Activated CD8-positive, alpha-beta memory T cell treated with anti-CD3 and anti-CD28 coated beads for 1 hour (primary cell): ENCODE data around the gene TTC7B.

Source experiments
- DNase-seq, 2 donors: peaks; one replicate each; pipeline ENCODE4 v3.0.0-alpha.2; 2020; ENCODE audit warnings: low read depth in 1 of 2; ENCODE audit errors: extremely low read depth in 1 of 2

Gene TTC7B

GRCh38 chr14:90519262-90519920 lies 296.8 kb downstream of the TTC7B start:
- no peak for DNase-seq

DNA sequence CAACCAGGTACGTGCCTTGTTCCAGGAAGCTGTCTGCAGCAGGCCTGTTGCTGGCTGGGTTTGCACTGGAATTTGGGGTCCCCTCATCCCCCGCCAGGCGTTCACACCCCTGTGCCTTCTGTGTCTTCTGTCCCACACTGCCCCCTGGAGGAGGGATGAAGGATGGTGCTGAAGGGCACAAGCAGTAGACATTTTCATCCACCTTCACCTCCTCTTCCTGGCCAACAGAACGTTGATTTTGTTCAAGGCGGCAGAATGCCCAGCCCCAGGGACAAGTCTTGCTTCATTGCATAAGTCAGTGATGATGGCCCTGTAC lies 297.3 kb downstream of the TTC7B start:
- DNase-seq: peak in 1 of 2 donors; percentile 39

GRCh38 chr14:90518069-90518940 lies 297.9 kb downstream of the TTC7B start:
- no peak for DNase-seq

GRCh38 chr14:90517076-90517841 lies 299.0 kb downstream of the TTC7B start:
- no peak for DNase-seq

DNA sequence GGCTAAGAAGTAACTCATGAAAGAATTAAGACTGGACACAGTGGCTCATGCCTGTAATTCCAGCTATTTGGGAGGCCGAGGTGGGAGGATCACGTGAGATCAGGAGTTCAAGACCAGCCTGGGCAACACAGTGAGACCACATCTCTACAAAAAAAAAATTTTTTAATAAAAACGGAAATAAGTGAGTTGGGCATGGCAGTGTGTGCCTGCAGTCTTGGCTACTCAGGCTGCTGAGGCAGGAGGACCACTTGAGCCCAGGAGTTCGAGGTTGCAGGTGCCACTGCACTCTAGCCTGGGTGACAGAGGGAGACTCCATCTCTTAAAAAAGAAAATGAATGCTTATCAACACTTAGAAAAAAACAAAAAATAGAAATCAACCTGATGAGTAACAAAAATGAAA lies 301.7 kb downstream of the TTC7B start:
- DNase-seq: no peak

DNA sequence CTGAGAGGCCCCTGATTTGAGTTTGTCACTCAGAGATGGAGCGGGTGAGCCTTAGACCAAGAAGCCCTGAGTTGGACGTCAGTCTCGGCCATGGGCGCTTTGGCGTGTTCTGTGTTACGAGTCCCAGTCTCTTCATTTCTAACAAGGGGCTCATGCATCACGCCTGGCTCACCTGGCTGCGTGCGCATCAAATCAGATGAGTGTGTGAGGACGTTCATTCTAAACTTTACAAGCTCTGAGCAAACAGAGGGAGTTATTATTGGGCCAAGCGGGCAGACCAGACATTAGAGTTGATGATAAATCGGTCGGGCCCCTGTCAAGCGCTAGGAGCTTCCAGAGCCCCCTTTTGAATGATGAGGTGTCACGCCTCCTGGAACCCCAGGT lies 302.2 kb downstream of the TTC7B start:
- no peak for DNase-seq

DNA sequence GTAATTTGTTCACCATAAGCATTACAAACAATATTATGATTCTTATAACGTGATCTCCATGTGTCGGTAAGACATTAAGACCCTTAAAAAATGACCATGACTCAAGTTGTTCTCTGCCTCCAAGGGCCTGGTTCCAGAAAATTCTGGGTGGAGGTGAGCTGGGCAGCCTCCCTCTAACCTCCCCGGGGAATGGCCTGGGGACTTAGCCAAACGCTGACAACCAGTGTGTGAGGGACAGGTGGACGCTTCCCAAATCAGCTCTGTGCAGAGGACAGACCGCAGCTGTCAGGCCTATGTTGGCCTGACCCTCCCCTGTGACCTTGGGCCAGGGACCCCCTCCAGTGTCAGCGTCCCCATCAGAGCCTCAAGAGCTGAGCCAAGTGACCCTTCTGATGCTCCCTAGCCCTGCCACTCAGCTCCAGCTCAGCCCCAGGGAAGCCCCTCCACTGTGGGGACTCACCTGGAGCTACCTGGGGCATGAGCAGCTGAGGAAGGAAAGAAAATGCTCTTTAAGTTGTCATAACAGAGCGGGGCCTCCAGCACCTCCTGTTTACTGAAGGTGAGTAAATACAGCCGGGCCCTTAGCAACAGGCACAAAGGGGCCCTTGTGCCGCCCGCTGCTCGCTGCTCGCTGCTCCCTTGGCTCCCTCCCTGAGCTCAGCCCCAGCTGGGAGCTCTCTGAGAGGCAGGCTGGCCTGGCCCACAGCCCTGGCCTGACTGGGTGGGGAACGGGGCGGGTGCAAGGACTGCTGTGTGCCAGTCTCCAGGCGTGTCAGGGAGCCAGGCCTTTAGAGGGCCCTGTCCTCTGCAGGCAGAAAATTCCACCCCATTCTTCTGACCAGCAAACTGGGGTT lies 302.8 kb downstream of the TTC7B start:
- no peak for DNase-seq

DNA sequence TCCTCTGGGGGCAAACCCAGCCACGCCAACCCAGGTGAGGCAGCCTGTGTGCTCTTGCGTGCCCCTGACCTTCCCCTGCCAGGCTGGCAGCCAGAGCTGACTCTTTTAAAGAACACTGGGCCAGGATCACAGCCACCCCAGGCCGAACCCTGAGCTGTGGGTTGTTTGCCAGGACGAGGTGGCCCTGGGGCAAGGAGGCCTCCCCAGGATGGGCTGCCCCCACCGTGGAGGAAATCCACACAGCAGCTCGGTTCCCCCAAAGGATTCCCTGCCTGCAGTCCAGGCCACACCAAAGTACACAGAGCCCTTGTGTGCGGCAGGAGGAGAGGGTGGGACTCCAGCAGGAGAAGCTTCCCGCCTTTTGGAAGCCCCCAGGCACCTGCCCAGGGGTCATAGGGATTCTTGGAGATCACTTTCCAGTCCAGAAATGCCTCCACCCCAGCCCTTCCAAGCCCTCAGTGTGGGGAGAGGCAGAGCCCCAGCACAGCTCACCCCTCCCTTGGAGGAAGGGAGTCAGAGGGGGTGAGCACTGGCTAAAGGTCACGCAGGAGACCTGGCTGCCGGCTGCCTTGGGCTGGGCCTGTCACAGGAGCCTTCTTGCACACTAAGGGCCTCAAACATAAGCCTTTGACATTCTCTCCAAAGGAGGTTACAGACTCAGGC lies 303.8 kb downstream of the TTC7B start:
- no peak for DNase-seq

- no peak for DNase-seq
Observed at GRCh38 chr14:90511795-90512328, 304.4 kb downstream of the TTC7B start.

DNA sequence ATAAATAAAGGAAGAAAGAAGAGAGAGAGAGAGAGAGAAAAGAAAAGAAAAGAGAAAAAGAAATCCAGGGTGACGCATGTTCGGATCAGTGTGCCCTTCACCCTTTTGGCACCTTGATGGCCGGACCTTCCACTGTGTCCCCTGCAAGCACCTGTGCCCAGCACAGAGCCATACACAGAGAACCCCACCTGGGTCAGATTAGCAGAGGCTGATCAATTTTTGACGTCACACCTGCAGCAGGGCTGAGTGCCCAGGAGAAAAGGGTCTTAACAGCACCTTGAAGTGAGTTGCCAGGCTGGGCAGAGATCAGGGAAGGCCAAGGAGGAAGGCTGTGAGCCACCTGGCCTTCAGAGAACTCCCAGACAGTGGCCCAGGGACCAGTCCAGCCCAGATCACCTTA lies 305.0 kb downstream of the TTC7B start:
- no peak for DNase-seq

DNA sequence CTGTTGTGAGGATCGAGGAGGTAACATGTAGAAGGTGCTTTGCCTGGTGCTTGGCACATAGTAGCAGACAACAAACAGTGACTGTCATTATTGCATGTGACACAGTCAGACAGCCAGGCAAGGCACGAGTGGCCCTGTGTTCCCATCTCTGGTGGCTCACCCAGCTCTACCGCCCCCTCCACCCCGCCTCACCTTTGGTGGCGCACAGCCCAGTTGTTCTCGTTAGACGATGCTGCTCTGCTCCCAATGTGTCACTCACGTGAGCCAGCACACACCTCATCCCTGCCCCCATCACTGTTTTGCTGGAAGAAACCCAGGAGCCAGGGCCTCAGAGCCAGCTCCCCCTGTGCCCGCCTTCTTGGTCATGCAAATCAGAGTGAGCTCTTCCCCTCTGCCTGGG lies 306.1 kb downstream of the TTC7B start:
- DNase-seq: no peak

DNA sequence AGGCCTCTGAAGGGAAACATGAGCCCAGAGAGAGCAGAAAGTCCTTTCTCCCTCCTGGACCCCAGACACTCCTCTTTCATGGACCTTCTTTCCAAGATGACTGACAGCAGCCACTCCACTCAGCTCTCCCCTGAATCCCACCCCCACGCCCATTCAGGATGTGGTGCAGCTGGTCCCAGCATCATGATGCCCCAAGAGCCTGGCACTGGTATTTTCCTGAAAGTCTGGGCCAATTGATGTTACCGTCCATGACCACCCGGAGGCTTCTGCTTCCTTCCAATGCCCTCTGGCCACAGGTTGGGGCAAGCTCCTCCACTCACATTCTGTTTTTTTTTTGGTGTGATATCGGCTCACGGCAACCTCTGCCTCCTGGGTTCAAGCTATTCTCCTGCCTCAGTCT lies 306.8 kb downstream of the TTC7B start:
- DNase-seq: no peak

DNA sequence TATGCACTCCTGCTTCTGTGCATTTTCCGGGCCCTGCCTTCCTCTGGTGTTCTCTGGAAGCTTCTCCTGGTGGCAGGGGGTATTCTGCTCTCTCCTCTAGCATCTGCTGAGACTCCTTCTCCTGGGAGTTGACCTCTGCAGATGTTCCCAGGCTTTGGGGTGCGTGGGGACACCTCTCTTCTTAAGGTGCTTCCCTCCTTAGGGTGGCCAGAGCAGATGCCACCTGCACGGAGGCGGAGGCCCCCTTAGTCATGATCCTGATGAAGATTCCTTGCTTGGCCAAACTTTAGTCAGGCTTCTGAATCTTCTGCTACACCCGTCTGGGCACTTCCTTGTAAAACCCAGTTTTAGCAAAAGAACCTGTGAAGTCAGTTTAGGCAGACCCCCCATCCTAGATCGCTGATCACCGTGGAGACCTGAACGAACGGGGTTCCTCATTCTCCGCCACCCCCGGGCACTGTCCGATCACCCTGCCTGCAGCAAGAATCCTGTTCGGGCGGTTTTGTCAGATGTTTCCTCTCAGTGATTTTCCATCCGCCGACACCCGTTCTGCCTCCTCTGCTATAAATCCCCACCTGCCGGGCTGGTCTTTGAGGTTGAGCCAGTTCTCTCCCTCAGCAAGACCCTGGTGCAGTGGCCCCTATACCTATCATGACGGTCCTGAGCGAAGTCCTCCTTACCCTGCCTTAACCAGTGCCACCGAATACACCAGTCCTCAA lies 307.5 kb downstream of the TTC7B start:
- DNase-seq: no peak

GRCh38 chr14:90508036-90508435 lies 308.2 kb downstream of the TTC7B start:
- no peak for DNase-seq

DNA sequence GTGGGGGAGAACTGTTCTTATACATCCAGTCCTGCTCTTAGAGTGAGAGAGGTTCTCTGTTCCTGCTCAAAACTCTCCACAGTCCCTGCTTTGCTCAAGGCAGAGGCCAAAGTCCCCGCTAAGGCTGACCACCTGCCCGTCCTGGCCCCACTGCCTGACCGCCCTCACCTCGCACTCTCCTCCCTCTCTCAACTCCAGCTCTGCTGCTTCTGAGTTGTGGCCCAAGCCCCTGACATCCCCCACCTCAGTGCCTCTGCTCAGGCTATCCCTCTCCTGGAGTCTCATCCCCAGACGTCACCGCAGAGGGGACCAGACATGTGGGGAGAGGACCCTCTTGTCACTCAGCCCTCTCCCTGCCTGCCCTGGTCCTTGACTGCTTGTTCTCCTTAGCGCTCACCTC lies 308.8 kb downstream of the TTC7B start:
- no peak for DNase-seq

DNA sequence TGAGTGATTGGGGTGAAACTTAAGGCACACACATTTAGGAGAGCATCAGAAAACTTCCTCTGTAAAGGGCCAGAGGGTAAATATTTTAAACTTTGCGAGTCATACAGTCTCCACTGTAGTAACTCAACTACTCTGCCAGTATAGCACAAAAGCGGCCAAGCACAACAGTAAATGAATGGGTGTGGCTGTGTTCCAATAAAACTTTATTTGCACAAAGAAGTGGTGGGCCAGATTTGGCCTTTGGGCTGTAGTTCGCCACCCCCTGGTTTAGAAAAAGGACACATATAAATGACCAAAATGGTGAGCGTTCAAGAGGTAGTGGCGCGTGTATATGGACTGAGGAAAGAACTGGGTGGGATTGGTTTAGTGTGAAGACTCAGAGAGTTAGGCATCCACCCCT lies 309.5 kb downstream of the TTC7B start:
- DNase-seq: no peak

GRCh38 chr14:90505531-90505930 lies 310.7 kb downstream of the TTC7B start:
- DNase-seq: no peak

DNA sequence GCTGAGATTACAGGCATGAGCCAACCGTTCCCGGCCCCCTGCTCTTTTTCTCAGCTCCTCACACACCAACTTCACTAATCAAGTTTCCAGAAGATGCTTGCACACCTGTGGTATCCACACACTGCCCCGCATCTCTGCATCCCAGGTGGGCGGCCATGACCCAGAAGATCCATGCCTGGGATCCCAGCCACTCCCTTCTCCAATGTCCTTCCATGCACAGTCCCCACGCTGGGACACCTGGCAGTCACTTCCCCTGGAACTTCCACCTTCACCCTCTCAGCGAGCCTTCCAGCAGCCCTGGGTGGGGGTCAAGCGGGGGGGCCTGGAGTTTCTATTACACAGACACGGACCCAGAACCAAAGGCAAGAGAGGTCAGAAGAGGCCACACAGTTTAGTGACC lies 311.6 kb downstream of the TTC7B start:
- no peak for DNase-seq

DNA sequence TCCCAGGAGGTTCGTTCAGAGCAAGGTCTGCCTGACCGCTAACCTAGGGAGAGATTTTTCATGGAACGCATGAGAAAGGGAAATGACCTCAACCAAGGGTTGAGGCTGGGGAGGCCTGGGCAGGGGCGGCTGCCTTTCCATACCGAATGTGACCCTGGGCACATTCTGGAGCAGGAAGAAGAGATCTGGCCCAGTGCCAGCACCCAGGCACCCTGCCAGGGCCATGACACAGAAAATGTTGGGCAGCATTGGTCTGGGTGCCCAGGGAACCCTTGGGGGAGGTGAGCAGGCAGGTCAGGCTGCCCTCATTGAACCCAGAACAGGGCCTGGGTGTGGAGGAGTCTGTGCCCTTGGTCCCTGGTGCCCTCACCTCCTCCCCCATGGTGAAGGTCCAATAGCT lies 312.6 kb downstream of the TTC7B start:
- no peak for DNase-seq

GRCh38 chr14:90502760-90503159 lies 313.5 kb downstream of the TTC7B start:
- DNase-seq: no peak
